ENCODE data around the gene RPL36.
A peak's percentile ranks its signal among the peaks of the same experiment; 100 is the strongest.
"Not testable (repeated sequence)": the region's sequence is repeated elsewhere in the genome, so short reads cannot be mapped to it uniquely, and the experiment has no call there.

The RPL36 gene

GRCh38 chr19:5674714-5675113 lies 15.4 kb upstream of the RPL36 start:
- DNase-seq (ENCODE audit: low spot score): no peak

DNA sequence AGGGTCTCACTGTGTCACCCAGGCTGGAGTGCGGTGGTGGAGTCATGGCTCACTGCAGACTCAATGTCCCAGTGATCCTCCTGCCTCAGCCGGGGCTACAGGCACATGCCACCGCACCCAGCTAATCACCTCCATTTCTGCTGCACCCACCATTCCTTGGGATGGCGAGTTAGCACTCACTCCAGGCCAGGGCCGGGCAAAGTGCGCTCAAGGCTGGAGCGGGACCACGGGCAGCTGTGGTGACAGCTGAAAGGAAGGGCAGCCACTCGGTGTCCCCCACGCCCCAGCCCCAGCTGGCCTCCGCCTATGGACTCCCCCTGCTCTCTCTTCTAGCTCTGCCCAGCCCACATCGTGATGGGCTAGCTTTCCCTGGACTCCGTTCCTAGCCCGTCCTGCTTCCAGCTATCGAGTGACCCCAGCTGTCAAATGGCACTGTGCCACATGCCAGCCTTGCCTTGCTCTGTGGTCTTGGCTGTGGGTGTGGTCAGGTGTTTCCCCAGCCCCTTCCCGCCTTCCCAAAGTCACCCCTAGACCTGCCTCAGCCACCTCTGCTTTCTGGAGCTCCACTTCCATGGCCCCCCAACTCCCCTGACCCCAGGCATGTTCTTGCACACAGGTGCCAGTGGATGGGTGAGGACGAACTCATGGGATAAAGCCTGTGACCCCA lies 13.9 kb upstream of the RPL36 start:
- DNase-seq (ENCODE audit: low spot score): no peak

DNA sequence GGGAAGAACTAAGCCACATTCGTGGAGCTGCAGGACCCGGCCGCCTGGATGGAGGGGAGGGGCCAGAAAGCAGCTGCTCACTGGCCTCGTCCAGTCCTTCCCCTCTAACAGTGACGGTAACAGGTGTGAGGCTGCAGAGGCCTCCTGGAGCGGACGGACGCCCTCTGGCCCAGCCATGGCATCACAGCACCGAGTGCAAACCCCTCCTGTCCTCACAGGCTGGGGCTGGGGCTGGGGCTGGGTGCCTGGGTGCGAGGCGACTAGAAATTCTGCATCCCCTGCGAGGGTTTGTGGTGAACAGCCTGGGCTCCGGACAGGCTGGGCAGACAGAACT lies 13.4 kb upstream of the RPL36 start:
- no peak for DNase-seq (ENCODE audit: low spot score)

DNA sequence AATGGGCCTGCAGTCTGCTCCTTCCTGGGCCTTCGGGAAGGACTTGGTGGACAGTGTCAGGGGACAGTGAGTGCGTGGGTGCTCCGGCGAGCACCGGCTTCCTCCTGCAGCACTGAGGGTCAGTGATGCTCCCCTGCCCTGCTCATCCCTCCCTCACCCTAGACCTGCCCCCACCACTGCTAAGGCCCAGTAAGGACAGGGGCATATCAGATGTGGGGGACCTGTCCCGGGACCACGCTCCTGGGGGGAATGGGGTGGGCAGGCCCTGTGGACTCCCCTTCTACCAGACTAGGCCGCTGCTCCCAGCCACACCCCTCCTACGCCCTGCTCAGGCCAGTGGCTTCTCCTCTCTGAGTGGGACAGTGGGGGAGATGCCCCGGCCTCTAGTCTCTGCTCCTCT lies 13.0 kb upstream of the RPL36 start:
- no peak for DNase-seq (ENCODE audit: low spot score)

DNA sequence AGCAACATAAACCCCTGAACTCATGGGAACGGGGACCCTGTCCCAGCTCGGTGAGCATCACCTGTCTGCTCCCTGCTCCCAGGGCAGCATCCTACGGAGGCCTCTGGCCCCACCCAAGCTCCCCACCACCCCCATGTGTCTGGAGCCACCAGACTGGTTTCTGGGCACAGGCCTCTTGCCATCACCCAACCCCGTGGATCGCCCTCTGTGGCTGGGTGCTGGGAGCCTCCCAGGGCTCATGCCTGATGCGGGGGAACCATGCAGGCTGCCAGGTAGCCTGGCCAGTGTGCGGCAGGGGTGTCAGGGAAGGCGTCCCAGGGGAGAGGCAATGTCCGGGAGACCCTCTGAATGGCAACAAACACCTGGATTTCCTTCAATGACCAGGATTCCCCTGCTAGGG lies 12.5 kb upstream of the RPL36 start:
- DNase-seq (ENCODE audit: low spot score): no peak

DNA sequence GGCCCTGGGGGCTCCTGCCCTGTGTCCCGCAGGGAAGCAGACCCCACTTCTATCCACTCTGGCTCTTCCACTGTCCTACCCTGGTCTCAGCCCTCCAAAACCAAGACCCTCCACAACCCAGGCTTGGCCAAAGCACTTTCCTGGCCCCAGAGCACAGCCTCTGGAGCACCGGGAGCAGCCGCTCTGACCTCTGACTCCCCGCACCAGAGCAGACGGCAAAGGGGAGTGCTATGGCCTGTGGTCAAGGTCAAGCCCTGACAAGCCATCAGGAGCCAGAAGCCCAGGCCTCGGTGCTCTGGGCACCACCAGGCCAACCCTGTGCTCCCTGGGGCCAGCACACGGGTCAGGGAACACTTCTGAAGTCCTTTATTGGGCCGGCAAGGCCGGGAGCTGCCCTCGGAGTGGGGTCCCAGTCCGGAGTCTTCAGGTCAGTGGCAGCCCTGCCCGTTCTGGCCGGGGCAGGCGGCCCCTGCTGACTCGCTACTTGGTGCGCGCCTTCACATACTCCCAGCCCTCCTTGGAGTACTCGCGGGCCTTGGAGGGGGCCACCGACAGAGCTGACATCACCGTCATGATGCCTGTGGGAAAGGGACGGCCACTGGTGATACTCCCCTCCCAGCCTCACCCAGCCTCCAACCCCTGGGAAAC lies 11.9 kb upstream of the RPL36 start:
- DNase-seq (ENCODE audit: low spot score): no peak

- DNase-seq (ENCODE audit: low spot score): no peak
These were observed 10.6 kb upstream of the RPL36 start for GRCh38 chr19:5679289-5680083.

DNA sequence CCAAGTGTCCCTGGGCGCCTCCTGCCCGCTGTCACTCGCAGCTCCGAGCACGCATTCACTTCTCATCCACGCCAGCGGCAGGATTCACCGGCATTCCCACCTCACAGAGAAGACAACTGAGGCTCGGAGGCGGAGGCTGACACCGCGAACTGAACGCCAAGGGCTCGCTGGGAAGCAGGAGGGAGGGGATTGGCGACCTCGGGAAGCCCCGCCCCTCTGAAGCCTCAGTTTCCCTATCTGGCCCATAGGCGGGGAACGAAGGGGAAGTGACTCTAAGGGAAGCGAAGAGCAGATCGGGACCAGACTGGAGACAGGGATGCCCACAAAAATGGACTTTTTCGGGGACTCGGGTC lies 10.0 kb upstream of the RPL36 start:
- no peak for DNase-seq (ENCODE audit: low spot score)

- DNase-seq (ENCODE audit: low spot score): peak; percentile 99
These were observed 9.4 kb upstream of the RPL36 start, which contains the start of the genes HSD11B1L and MICOS13 for GRCh38 chr19:5680437-5681368. HSD11B1L (plus strand) TSS chr19:5681027; CDS start chr19:5684833, 3,806 bp downstream. MICOS13 (minus strand) TSS chr19:5680516; CDS start chr19:5680486, 30 bp downstream.

DNA sequence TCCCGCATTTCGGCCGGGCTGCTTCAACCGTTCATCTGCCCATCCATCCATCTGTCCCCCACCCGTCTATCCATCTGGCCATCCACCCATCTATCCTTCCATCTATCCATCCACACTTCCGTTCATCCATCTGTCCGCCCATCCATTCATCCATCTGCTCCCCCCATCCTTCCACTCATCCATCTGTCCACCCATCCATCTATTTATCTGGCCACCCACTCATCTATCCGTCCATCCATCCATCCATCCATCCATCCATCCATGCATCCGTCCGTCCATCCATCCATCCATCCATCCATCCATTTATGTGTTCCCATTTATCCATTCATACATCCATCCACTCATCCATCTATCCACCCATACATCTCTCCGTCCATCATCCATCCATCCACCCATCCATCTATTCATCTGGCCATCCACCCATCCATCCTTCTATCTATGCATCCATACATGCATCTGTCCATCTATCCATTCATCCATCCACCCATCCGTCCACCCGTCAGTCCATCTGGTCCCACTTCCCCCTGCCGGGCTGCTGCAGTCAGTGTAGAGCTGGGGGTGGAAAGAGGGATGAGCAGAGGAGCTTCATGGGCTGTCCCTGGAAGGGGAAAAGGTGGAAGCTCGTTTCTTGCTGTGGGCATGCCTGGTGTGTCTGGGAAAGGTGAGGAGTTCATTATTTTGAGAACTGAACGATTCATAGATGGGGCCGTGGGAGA lies 8.5 kb upstream of the RPL36 start:
- no peak for DNase-seq (ENCODE audit: low spot score)

- no peak for DNase-seq (ENCODE audit: low spot score)
These were observed 8.0 kb upstream of the RPL36 start for GRCh38 chr19:5682107-5682482.

- no peak for DNase-seq (ENCODE audit: low spot score)
These were observed 6.8 kb upstream of the RPL36 start for GRCh38 chr19:5683177-5683886.

DNA sequence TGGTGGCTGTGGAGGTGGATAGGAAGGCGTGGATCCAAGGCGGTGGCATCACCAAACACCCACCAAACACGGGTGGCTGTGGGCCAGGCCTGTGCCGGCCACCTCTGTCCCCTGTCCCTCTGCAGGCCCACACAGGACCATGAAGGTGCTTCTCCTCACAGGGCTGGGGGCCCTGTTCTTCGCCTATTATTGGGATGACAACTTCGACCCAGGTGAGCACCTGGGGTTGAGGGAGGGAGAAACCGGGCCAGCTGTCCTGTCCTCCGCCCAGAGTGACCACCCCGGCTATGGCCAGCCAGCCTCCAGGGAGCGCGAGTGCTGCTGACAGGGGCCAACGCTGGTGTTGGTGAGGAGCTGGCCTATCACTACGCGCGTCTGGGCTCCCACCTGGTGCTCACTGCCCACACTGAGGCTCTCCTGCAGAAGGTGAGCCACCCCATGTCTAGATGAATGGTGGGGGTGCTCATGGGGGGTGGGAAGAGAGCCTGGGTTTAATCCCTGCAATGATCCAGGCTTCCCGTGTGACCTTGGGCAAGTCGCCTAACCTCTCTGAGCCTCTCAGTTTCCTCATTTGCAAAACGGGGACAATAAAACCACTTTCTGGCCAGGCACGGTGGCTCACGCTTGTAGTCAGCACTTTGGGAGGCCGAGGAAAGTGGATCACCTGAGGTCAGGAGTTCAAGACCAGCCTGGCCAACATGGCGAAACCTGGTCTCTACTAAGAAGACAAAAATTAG lies 5.2 kb upstream of the RPL36 start:
- DNase-seq (ENCODE audit: low spot score): no peak

DNA sequence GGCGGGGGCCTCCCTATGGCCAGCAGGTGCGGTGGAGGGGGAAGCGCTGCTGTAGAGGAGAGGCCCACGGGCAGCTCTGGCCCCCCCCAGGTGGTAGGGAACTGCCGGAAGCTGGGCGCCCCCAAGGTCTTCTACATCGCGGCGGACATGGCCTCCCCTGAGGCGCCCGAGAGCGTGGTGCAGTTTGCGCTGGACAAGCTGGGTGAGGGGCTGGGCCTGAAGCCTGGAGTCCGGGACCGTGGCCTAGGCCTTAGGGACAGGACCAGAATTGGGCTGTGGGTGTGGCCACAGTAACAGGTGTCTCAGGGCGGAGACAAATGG lies 3.8 kb upstream of the RPL36 start:
- no peak for DNase-seq (ENCODE audit: low spot score)

DNA sequence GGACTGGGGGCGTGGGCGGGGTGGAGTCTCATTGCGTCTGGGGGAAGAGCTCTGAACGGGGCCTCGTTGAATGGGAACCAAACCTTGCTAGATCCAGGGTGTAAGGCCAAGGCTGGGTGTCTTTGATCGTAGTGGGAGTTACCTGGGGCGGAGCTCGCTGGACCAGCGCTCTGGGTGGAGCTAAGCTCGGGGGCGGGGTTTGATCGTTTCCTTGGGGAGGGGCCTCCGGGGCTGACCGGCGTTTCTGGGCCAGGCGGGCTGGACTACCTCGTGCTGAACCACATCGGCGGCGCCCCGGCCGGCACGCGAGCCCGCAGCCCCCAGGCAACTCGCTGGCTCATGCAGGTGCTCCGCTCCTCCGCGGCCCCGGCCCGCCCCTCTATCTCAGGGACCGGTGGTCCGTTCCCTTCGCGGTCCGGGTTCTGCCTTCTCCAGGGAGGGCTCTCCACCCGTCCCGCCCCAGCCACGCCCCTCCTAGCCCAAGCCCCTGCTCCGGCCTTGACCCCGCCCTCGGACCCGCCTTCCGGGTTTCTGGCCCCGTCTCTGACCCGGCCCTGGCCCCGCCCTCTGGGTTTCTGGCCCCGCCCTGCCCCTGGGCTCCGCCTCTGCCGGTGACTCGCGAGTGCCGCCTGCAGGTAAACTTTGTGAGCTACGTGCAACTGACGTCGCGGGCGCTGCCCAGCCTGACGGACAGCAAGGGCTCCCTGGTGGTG lies 3.3 kb upstream of the RPL36 start:
- peak; percentile 100 for DNase-seq (ENCODE audit: low spot score)

DNA sequence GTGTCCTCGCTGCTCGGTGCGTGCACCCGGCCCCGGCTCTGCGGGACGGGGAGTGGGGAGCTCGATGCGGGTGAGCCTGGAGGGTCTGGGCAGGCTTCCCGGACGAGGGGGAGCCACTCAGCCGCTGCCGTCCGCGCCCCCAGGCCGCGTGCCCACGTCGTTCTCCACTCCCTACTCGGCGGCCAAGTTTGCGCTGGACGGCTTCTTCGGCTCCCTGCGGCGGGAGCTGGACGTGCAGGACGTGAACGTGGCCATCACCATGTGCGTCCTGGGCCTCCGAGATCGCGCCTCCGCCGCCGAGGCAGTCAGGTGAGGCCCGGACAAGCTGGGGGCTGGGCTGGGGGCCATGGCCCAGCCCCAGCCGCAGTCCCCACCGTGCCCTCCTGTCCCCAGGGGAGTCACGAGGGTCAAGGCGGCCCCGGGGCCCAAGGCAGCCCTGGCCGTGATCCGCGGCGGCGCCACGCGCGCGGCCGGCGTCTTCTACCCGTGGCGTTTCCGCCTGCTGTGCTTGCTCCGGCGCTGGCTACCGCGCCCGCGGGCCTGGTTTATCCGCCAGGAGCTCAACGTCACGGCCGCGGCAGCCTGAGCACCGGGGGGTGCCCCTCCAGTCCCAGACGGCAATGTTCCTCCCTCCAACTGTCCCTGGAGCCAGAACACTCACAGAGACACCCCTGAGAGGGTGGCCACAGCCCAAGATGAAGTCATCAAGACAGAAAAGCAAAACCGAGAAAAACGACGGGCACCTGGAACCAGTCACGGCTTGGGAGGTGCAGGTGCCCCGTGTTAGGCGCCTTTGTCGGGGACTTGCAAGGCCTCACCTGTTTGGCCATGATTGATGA lies 2.5 kb upstream of the RPL36 start:
- no peak for DNase-seq (ENCODE audit: low spot score)

DNA sequence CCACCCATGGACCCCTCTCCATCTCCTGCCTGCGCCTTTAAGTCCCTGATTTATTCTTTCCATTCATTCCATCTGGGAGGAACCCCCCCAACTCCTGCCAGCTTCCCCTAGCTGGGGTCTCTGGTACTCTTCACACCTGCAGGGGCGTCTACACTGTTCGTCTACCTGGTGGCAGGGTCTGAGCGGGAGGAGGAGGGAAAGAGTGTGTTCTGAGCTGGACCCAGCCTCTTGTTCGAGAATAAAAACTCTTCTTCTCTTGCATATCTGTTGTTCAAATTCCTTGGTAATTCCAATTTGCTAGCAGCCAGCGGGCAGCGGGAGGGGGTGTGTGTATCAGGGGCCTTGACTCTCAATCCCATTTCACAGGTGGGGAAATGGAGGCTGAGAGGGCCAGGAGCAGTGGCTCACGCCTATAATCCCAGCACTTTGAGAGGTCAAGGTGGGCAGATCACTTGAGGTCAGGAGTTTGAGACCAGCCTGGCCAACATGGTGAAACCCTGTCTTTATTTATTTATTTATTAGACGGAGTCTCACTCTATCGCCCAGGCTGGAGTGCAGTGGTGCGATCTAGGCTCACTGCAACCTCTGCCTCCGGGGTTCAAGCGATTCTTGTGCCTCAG lies 1.7 kb upstream of the RPL36 start:
- not testable (repeated sequence) for DNase-seq (ENCODE audit: low spot score)

All from ecto neural progenitor cell (in vitro differentiated cells).